ENCODE measurements around the gene SCAI.
"Not testable (repeated sequence)": the region's sequence is repeated elsewhere in the genome, so short reads cannot be mapped to it uniquely, and the experiment has no call there.

The SCAI gene

DNA sequence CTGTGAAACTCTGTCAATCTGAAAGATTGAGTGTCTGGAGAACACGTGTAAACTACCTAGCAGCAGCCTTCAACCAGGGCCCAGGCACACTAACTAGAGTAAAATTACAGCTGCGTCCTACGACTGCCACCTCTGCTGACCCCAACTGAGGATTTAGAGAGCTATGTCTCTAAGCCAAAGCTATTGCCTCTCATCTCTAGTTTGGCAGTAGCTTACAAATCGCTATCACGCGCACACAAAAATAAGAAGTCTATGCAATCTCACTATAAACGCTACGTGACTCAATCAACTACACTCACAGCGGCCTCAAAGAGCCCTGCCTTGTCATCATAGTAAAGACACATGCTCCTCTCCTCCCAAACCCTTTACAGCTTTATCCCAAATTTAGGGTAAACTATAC, 37.5 kb upstream of the SCAI start:
- DNase-seq (ENCODE audit: low read depth), result no peak
- H3K4me3 ChIP-seq (ENCODE audit: control insufficient read depth, low read depth, low read length), result no peak overlapping the region
- TF ChIP-seq, protein P1, sequence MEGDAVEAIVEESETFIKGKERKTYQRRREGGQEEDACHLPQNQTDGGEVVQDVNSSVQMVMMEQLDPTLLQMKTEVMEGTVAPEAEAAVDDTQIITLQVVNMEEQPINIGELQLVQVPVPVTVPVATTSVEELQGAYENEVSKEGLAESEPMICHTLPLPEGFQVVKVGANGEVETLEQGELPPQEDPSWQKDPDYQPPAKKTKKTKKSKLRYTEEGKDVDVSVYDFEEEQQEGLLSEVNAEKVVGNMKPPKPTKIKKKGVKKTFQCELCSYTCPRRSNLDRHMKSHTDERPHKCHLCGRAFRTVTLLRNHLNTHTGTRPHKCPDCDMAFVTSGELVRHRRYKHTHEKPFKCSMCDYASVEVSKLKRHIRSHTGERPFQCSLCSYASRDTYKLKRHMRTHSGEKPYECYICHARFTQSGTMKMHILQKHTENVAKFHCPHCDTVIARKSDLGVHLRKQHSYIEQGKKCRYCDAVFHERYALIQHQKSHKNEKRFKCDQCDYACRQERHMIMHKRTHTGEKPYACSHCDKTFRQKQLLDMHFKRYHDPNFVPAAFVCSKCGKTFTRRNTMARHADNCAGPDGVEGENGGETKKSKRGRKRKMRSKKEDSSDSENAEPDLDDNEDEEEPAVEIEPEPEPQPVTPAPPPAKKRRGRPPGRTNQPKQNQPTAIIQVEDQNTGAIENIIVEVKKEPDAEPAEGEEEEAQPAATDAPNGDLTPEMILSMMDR (IDR thresholded peaks at IDR 0.05; ENCODE audit: control insufficient read depth, insufficient read depth, low read depth, low read length, missing control alignments), result no peak

DNA sequence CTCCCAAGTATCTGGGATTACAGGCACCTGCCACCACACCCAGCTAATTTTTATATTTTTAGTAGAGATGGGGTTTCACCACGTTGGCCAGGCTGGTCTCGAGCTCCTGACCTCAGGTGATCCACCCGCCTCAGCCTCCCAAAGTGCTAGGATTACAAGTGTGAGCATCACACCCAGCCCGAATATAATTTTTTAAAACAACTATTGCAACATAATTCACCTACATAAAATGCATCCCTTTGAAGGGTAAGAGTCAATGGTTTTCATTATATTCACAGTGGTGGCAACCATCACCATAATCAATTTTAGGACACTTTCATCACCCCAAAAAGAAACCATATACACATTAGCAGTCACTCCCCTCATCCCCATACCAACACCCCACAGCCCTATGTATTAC, 36.4 kb upstream of the SCAI start:
- not testable (repeated sequence) for DNase-seq (ENCODE audit: low read depth); H3K4me3 ChIP-seq (ENCODE audit: control insufficient read depth, low read depth, low read length)

DNA sequence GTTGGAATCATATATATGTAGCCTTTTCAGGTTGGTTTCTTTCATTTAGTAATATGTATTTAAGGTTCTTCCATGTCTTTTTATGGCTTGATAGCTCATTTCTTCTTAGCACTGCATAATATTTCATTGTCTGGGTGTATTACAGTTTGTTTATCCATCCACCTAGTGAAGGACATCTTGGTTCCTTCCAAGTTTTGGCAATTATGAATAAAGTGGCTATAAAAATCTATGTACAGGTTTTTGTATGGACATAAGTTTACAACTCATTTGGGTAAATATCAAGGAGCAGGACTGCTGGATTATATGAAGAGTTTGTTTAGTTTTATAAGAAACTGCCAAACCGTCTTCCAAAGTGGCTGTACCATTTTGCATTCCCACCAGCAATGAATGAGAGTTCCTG, 34.6 kb upstream of the SCAI start:
- DNase-seq (ENCODE audit: low read depth), result no peak
- no peak overlapping the region for H3K4me3 ChIP-seq (ENCODE audit: control insufficient read depth, low read depth, low read length)
- TF ChIP-seq, protein P1 (IDR thresholded peaks at IDR 0.05; ENCODE audit: control insufficient read depth, insufficient read depth, low read depth, low read length, missing control alignments), result no peak

DNA sequence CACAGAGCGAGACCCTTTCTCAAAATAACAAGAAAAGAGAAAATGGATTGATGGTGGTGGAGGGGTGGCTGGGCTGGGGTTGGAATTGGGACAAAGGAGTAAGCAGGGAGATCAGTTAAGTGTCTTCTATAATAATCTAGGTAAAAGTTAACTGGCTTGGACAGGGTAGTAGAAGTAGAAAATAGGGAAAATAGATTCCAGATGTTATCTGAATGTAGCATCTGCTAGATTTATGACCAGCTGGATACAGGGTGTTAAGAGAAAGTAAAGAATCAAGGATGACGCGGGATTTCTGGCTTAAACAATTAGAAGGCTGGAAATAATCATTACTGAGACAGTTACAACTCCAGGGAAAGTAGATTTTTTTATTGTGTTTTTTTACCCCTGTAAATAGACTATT, 33.3 kb upstream of the SCAI start:
- DNase-seq (ENCODE audit: low read depth), result no peak
- no peak overlapping the region for H3K4me3 ChIP-seq (ENCODE audit: control insufficient read depth, low read depth, low read length)
- TF ChIP-seq, protein P1 (IDR thresholded peaks at IDR 0.05; ENCODE audit: control insufficient read depth, insufficient read depth, low read depth, low read length, missing control alignments), result no peak

DNA sequence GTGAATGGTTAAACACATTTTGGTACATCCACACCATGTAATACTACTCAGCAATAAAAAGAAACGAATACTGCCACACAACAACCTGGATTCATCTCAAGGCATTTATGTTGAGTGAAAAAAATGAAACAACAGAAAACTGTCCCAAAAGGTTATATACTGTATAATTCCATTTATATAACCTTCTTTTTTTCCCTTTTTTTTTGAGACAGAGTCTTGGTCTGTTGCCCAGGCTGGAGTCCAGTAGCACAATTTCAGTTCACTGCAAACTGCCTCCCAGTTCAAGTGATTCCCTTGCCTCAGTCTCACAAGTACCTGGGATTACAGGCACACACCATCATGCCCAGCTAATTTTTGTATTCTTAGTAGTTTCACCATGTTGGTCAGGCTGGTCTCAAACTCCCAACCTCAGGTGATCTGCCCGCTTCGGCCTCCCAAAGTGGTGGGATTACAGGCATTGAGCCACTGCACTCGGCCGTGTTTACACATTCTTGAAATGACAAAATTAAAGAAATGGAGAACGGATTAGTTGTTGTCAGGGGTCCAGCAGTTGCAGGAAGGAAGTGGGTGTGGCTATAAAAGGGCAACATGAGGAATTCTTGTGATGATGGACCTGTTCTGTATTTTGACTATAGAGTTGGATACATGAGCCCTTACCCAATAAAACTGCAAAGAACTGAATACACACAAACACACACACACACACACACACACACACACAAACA, 28.9 kb upstream of the SCAI start:
- TF ChIP-seq, protein P1 (IDR thresholded peaks at IDR 0.05; ENCODE audit: control insufficient read depth, insufficient read depth, low read depth, low read length, missing control alignments), result no peak
- no peak for DNase-seq (ENCODE audit: low read depth)
- H3K4me3 ChIP-seq (ENCODE audit: control insufficient read depth, low read depth, low read length), result no peak overlapping the region

DNA sequence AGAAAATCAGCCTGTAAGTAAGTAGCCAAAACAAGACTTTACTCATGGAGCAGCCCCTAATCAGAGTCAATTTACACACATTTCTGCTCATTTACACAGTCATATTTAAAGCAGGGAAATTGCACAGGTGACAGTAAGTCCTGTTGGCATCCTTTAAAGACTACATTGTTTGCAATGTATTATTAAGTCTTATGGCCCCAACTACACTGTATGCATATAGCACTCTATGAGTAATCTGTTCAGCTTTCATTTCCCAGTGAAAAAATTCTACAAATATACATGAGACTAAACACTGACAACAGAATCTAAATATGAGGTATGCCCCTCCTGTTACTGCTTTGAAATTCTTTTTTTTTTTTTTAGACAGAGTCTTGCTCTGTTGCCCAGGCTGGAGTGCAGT, 26.6 kb upstream of the SCAI start:
- H3K4me3 ChIP-seq (ENCODE audit: control insufficient read depth, low read depth, low read length), result no peak overlapping the region
- TF ChIP-seq, protein P1 (IDR thresholded peaks at IDR 0.05; ENCODE audit: control insufficient read depth, insufficient read depth, low read depth, low read length, missing control alignments), result no peak
- no peak for DNase-seq (ENCODE audit: low read depth)

DNA sequence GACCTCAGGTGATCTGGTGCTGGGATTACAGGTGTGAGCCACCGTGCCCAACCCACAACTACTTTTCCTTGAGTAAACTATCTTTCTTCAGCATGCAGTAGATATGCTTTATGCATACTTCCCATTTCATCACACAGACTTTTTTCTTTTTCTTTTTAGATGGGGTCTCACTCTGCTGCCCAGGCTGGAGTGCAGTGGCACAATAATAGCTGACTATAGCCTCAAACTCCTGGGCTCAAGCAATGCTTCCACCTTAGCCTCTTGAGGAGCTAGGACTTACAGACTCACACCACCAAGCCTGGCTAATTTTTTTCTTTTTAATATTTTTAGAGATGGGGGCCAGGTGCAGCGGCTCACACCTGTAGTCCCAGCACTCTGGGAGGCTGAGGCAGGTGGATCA, 23.4 kb upstream of the SCAI start:
- DNase-seq (ENCODE audit: low read depth), result no peak
- TF ChIP-seq, protein P1 (IDR thresholded peaks at IDR 0.05; ENCODE audit: control insufficient read depth, insufficient read depth, low read depth, low read length, missing control alignments), result no peak
- no peak overlapping the region for H3K4me3 ChIP-seq (ENCODE audit: control insufficient read depth, low read depth, low read length)

DNA sequence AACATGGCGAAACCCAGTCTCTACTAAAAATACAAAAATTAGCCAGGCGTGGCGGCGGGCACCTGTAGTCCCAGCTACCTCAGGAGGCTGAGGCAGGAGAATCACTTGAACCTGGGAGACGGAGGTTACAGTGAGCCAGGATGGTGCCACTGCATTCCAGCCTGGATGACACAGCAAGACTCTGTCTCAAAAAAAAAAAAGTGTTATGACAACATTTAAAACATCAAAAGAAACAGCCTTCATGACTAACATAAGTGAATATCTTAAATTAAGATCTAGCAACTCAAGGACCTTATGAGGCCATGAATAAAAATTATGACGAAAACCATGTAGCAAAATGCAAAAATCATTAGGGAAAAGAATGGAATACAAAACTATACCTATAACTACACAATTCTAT, 19.6 kb upstream of the SCAI start:
- not testable (repeated sequence) for H3K4me3 ChIP-seq (ENCODE audit: control insufficient read depth, low read depth, low read length); DNase-seq (ENCODE audit: low read depth)

Measured in AG09309 (cell line).